Left lung (tissue), 10 donors: ENCODE data around the gene HDAC10. TPM values are rescaled to one million over a fixed set of nuclear protein-coding genes. Genes with fewer than 3 reads are reported as not detected.

Experiments used
- ATAC-seq: fragments of 200-7000 bp; cut with Tn5 transposase; one replicate; pipeline ENCODE4 v1.9.1; 2020; ENCODE audit warnings: moderate library complexity
- DNase-seq, 4 donors: peaks; one replicate each; pipeline ENCODE4 v3.0.0-alpha.2; 2013 to 2020
- H3K27ac ChIP-seq, 2 donors: fragments of 200-600 bp; sonication (generic) in 1 of 2; one replicate each; pipeline versions ENCODE4 v1.5.0 to v1.8.0; 2020 to 2021
- H3K27me3 ChIP-seq, 2 donors: fragments of 200-600 bp; sonication (generic) in 1 of 2; one replicate each; pipeline versions ENCODE4 v1.5.0 to v1.8.0; 2020 to 2021
- H3K36me3 ChIP-seq, 2 donors: fragments of 200-600 bp; sonication (generic) in 1 of 2; one replicate each; pipeline versions ENCODE4 v1.5.0 to v1.8.0; 2020 to 2021
- H3K4me1 ChIP-seq, 2 donors: fragments of 200-600 bp; one replicate each; pipeline ENCODE4 v1.8.0; 2021
- H3K4me3 ChIP-seq, 2 donors: fragments of 200-600 bp; sonication (generic) in 1 of 2; one replicate each; pipeline versions ENCODE4 v1.5.0 to v1.8.0; 2020 to 2021; ENCODE audit warnings: mild to moderate bottlenecking in 1 of 2
- H3K9me3 ChIP-seq, 2 donors: fragments of 200-600 bp; sonication (generic) in 1 of 2; one replicate each; pipeline versions ENCODE4 v1.5.0 to v1.8.0; 2020 to 2021
- CTCF ChIP-seq, 2 donors: fragments of 200-600 bp; sonication (generic) in 1 of 2; IDR thresholded peaks; one replicate each; pipeline versions ENCODE4 v1.5.0 to v1.8.0; 2021; ENCODE audit warnings: antibody characterized with exemption in 2 of 2
- intact Hi-C, 2 donors: fragments of 100-400 bp; cut with DNase I; formaldehyde crosslinking; loops; one replicate each; pipeline versions ENCODE4 v1.11.2 to v1.14.2; 2022
- polyA plus RNA-seq, 6 donors: library from polyadenylated mRNA; unstranded; fragments of 120-200 nt; gene quantifications; one replicate each; pipeline ENCODE4 v1.2.1, GENCODE V29; 2013; ENCODE audit not compliant: insufficient read length in 6 of 6
- total RNA-seq, 2 donors: library from RNA; stranded (reverse); fragmentation: NEBNext Ultra II Directional; extraction: Animal tissue kit (Norgen Biotek cat#: 25700); gene quantifications; one replicate each; pipeline ENCODE4 v1.2.1, GENCODE V29; 2021
- donor health status: DM: no; HTN: yes; CAD: no.
- donor health status: DM: no; HTN: no; CAD: no.

Gene HDAC10
- total and polyA plus RNA-seq, 8 donors = 23.9 to 42.2 (median 36.7) TPM

GRCh38 chr22:50246242-50247175 is 4.6 kb downstream of the HDAC10 start:
- Histone ChIP-seq H3K27me3 (no peaks in the 10 kb centered on the region), H3K9me3 (no peaks in the 10 kb centered on the region), H3K4me1 (peaks cover 30 to 84% of the 10 kb centered on the region in 2 donors), H3K36me3 (peaks cover 0 to 25% of the 10 kb centered on the region in 2 donors), H3K4me3 (peak overlapping the region in 1 of 2 donors; percentile 76), H3K27ac (no peak overlapping the region)
- ATAC-seq (no peak), DNase-seq (no peak)
- no peak for TF ChIP-seq CTCF (IDR thresholded peaks at IDR 0.05)
- intact Hi-C loops = no loop called here

GRCh38 chr22:50245214-50246072 is 5.6 kb downstream of the HDAC10 start:
- DNase-seq (no peak), ATAC-seq (peak; percentile 43)
- H3K4me1 ChIP-seq = peaks cover 34 to 86% of the 10 kb centered on the region in 2 donors
- TF ChIP-seq CTCF (IDR thresholded peaks at IDR 0.05) = no peak
- H3K4me3 ChIP-seq = peak overlapping the region; percentile 76 to 93
- peaks cover 0 to 25% of the 10 kb centered on the region in 2 donors for H3K36me3 ChIP-seq
- no peaks in the 10 kb centered on the region for H3K27me3 ChIP-seq
- H3K27ac ChIP-seq = peak overlapping the region; percentile 82 to 90
- H3K9me3 ChIP-seq = no peaks in the 10 kb centered on the region
- intact Hi-C loops = no loop called here

- Histone ChIP-seq H3K9me3 (no peaks in the 10 kb centered on the region), H3K36me3 (peaks cover 0 to 33% of the 10 kb centered on the region in 2 donors), H3K27ac (peak within 1 kb of the TSS; percentile 82 to 90), H3K4me1 (peaks cover 27 to 78% of the 10 kb centered on the region in 2 donors), H3K27me3 (no peaks in the 10 kb centered on the region), H3K4me3 (peak within 1 kb of the TSS; percentile 76 to 93)
- intact Hi-C loops = no loop called here
- TF ChIP-seq CTCF (IDR thresholded peaks at IDR 0.05) = peak in 1 of 2 donors; percentile 15
- DNase-seq (peak; percentile 92 to 99 (median 94)), ATAC-seq (peak; percentile 90)
Observed at GRCh38 chr22:50244420-50245213, 6.4 kb downstream of the HDAC10 start, which contains the start of gene TUBGCP6. Gene TUBGCP6, minus strand, starts transcription at chr22:50245023. Its CDS starts 564 bp downstream, at chr22:50244459.

GRCh38 chr22:50243685-50244419 is 7.2 kb downstream of the HDAC10 start:
- intact Hi-C loops = no loop called here
- H3K36me3 ChIP-seq = peaks cover 0 to 41% of the 10 kb centered on the region in 2 donors
- no peak for TF ChIP-seq CTCF (IDR thresholded peaks at IDR 0.05)
- no peaks in the 10 kb centered on the region for H3K27me3 ChIP-seq
- peak overlapping the region; percentile 76 to 93 for H3K4me3 ChIP-seq
- DNase-seq = peak in 1 of 4 donors; percentile 21
- H3K27ac ChIP-seq = peak overlapping the region; percentile 82 to 90
- no peak for ATAC-seq
- no peaks in the 10 kb centered on the region for H3K9me3 ChIP-seq
- peaks cover 27 to 70% of the 10 kb centered on the region in 2 donors for H3K4me1 ChIP-seq
